Measurements from ENCODE around the gene NKX2-2.

GRCh38 chr20:21509597-21510371, 4.1 kb downstream of the NKX2-2 start:
- TF ChIP-seq POLR2A (IDR thresholded peaks at IDR 0.05; ENCODE audit: low read depth, low read length) (no peak), TAF1 (IDR thresholded peaks at IDR 0.05; ENCODE audit: borderline replicate concordance, low read depth, low read length) (no peak)

Measured in GM12892 (cell line).